ENCODE results near the gene CNOT4. TPM values are rescaled to one million over a fixed set of nuclear protein-coding genes. Genes with fewer than 3 reads are reported as not detected.

The CNOT4 gene
- total RNA-seq, 1 experiment from 2014 or later, result 16.6 TPM

DNA sequence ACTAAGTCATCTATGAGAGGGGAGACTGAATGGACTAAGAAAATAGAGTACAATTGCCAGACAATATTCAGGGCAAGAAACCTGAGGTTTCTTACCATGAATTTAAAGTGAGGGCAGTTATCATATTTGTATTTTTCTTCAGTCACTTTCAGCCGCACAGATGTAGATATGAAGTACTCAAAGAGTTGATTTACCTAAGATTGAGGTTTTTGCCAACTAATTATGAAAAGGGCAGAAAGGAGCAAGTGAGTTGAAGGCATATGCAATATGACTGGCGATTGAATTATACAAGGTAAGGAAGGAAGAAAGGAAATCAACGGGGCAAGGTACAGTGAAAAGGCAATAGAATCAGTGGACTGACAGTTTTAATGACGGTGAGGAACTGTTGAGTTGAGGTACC is 17.8 kb downstream of the CNOT4 start:
- H3K4me2 ChIP-seq (ENCODE audit: low read length), result no peak overlapping the region
- H4K20me1 ChIP-seq (ENCODE audit: insufficient read depth), result peaks cover 10% of the 10 kb centered on the region
- TF ChIP-seq EZH2 (IDR thresholded peaks at IDR 0.05) (no peak), EGR1 (IDR thresholded peaks at IDR 0.05; ENCODE audit: low read depth) (no peak), ZFX (IDR thresholded peaks at IDR 0.05) (no peak), POLR2A (IDR thresholded peaks at IDR 0.05; ENCODE audit: borderline replicate concordance, extremely low read depth, insufficient read depth, insufficient read length) (no peak), SP1 (IDR thresholded peaks at IDR 0.05; ENCODE audit: low read depth) (no peak)
- TF ChIP-seq, protein P1, sequence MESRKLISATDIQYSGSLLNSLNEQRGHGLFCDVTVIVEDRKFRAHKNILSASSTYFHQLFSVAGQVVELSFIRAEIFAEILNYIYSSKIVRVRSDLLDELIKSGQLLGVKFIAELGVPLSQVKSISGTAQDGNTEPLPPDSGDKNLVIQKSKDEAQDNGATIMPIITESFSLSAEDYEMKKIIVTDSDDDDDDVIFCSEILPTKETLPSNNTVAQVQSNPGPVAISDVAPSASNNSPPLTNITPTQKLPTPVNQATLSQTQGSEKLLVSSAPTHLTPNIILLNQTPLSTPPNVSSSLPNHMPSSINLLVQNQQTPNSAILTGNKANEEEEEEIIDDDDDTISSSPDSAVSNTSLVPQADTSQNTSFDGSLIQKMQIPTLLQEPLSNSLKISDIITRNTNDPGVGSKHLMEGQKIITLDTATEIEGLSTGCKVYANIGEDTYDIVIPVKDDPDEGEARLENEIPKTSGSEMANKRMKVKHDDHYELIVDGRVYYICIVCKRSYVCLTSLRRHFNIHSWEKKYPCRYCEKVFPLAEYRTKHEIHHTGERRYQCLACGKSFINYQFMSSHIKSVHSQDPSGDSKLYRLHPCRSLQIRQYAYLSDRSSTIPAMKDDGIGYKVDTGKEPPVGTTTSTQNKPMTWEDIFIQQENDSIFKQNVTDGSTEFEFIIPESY (IDR thresholded peaks at IDR 0.05; ENCODE audit: extremely low read depth, insufficient replicate concordance, low read length), result no peak
- no peak overlapping the region for H2AFZ ChIP-seq (ENCODE audit: low read depth, low read length, poor library complexity, severe bottlenecking)
- intact Hi-C loops (cut with micrococcal nuclease), result no loop called here
- 0 out of 4 replicates have a peak, but pooled peaks cover 0 to 3% of the 10 kb centered on the region in 2 experiments for H3K4me1 ChIP-seq (ENCODE audit: control insufficient read depth in 1 of 2, insufficient read depth in 2 of 2, low read length in 2 of 2)
- H3K79me2 ChIP-seq (ENCODE audit: insufficient read depth, low read length), result peaks cover 94% of the 10 kb centered on the region
- H3K9me2 ChIP-seq (ENCODE audit: insufficient read depth), result no peaks in the 10 kb centered on the region
- no peak overlapping the region for H3K9ac ChIP-seq (ENCODE audit: low read length)
- BruUV-seq (replicated peaks), result no TSS peak
- no peak overlapping the region for H3K4me3 ChIP-seq (replicated peaks in 1 of 2; ENCODE audit: low read depth in 1 of 2, low read length in 2 of 2)
- ChIA-PET CTCF (no interaction called here), RAD21 (ENCODE audit: low non-redundant PET in 1 of 2, low total read pairs in 2 of 2, uncharacterized antibody in 2 of 2, unreplicated experiment in 2 of 2) (no interaction called here), POLR2A (no interaction called here)
- H3K27me3 ChIP-seq (ENCODE audit: insufficient read depth, low read length), result no peaks in the 10 kb centered on the region
- DNase-seq (ENCODE audit: low read depth, low spot score), result no peak
- H3K9me3 ChIP-seq (ENCODE audit: control insufficient read depth in 1 of 2, insufficient read depth in 1 of 2, low read depth in 1 of 2, low read length in 2 of 2), result no peaks in the 10 kb centered on the region
- no peak for ATAC-seq
- H3K36me3 ChIP-seq (ENCODE audit: control insufficient read depth in 1 of 2, insufficient read depth in 2 of 2, low read length in 2 of 2), result no peaks in the 10 kb centered on the region
- no peak overlapping the region for H3K27ac ChIP-seq (ENCODE audit: low read depth, low read length)

DNA sequence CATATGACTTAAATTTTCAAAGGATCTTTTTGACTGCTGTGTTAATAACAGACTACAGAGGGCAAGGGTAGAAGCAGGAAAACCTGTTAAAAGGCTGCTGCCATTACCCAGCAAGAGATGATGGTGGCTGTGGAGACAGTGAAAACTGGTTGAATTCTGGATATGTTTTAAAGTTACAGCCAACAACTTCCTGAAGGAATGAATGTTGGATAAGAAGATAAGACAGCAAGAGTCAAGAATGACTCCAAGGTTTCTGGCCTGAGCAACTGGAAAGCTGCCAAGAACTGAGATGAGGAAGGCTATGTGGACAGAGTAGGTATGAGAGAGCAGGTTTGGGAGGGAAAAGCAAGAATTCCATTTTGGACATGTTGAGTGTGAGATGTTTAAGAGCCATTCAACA is 19.1 kb downstream of the CNOT4 start:
- no peaks in the 10 kb centered on the region for H3K9me3 ChIP-seq (ENCODE audit: control insufficient read depth in 1 of 2, insufficient read depth in 1 of 2, low read depth in 1 of 2, low read length in 2 of 2)
- DNase-seq (ENCODE audit: low read depth, low spot score) (no peak), ATAC-seq (no peak)
- H3K4me2 ChIP-seq (ENCODE audit: low read length), result no peak overlapping the region
- CTCF ChIA-PET, result no interaction called here
- no peaks in the 10 kb centered on the region for H3K27me3 ChIP-seq (ENCODE audit: insufficient read depth, low read length)
- no peak overlapping the region for H3K27ac ChIP-seq (ENCODE audit: low read depth, low read length)
- H3K9me2 ChIP-seq (ENCODE audit: insufficient read depth), result no peaks in the 10 kb centered on the region
- no peak overlapping the region for H2AFZ ChIP-seq (ENCODE audit: low read depth, low read length, poor library complexity, severe bottlenecking)
- H3K36me3 ChIP-seq (ENCODE audit: control insufficient read depth in 1 of 2, insufficient read depth in 2 of 2, low read length in 2 of 2), result no peaks in the 10 kb centered on the region
- POLR2A ChIA-PET, result no interaction called here
- BruUV-seq (replicated peaks), result no TSS peak
- no peak overlapping the region for H3K4me3 ChIP-seq (replicated peaks in 1 of 2; ENCODE audit: low read depth in 1 of 2, low read length in 2 of 2)
- TF ChIP-seq ZNF274 (IDR thresholded peaks at IDR 0.05; ENCODE audit: low read depth, low read length) (no peak), TCF7L2 (IDR thresholded peaks at IDR 0.05; ENCODE audit: borderline replicate concordance, extremely low read depth, insufficient read depth, insufficient read length) (no peak)
- TF ChIP-seq, protein P2, sequence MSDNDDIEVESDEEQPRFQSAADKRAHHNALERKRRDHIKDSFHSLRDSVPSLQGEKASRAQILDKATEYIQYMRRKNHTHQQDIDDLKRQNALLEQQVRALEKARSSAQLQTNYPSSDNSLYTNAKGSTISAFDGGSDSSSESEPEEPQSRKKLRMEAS (IDR thresholded peaks at IDR 0.05), result no peak
- H3K79me2 ChIP-seq (ENCODE audit: insufficient read depth, low read length), result peaks cover 90% of the 10 kb centered on the region
- H4K20me1 ChIP-seq (ENCODE audit: insufficient read depth), result peaks cover 10% of the 10 kb centered on the region
- H3K4me1 ChIP-seq (ENCODE audit: control insufficient read depth in 1 of 2, insufficient read depth in 2 of 2, low read length in 2 of 2), result 0 out of 4 replicates have a peak, but pooled peaks cover 0 to 3% of the 10 kb centered on the region in 2 experiments
- intact Hi-C loops (cut with micrococcal nuclease), result no loop called here
- RAD21 ChIA-PET (ENCODE audit: low non-redundant PET in 1 of 2, low total read pairs in 2 of 2, uncharacterized antibody in 2 of 2, unreplicated experiment in 2 of 2), result no interaction called here
- no peak overlapping the region for H3K9ac ChIP-seq (ENCODE audit: low read length)
